Breast epithelium (tissue), 3 donors: Measurements from ENCODE around the gene APOL3.

Experiments
- POLR2A ChIP-seq: fragments of 450-650 bp; IDR thresholded peaks from one replicate; pipeline ENCODE4 v1.6.1; 2016; ENCODE audit warnings: antibody characterized with exemption, mild to moderate bottlenecking, moderate library complexity
- POLR2AphosphoS5 ChIP-seq, 3 donors: sonication (generic); formaldehyde crosslinking; IDR thresholded peaks; one replicate each; pipeline ENCODE4 v1.6.1; 2017; ENCODE audit warnings: antibody characterized with exemption in 3 of 3
- TF ChIP-seq, protein P1 (sequence below), 3 donors: fragments of 450-650 bp; IDR thresholded peaks; one replicate each; pipeline ENCODE4 v1.5.1; 2016 to 2017; ENCODE audit warnings: antibody characterized with exemption in 3 of 3, mild to moderate bottlenecking in 3 of 3, moderate library complexity in 3 of 3

DNA sequence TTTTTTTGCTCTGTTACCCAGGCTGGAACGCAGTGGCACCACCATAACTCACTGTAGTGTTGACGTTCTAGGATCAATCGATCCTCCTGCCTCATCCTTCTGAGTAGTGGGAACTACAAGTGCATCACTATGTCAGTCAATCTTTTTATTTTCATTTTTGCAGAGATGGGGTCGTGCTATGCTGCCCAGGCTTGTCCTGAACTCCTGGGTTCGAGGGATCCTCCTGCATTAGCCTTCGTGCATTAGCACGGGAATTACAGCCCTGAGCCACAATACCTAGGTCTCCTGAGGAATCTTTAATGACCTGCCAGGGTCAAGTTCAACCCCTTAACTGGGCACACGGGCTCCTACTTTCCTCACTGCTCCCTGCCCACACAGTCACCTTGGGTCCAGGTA is 4.4 kb downstream of the APOL3 start:
- TF ChIP-seq, protein P1, sequence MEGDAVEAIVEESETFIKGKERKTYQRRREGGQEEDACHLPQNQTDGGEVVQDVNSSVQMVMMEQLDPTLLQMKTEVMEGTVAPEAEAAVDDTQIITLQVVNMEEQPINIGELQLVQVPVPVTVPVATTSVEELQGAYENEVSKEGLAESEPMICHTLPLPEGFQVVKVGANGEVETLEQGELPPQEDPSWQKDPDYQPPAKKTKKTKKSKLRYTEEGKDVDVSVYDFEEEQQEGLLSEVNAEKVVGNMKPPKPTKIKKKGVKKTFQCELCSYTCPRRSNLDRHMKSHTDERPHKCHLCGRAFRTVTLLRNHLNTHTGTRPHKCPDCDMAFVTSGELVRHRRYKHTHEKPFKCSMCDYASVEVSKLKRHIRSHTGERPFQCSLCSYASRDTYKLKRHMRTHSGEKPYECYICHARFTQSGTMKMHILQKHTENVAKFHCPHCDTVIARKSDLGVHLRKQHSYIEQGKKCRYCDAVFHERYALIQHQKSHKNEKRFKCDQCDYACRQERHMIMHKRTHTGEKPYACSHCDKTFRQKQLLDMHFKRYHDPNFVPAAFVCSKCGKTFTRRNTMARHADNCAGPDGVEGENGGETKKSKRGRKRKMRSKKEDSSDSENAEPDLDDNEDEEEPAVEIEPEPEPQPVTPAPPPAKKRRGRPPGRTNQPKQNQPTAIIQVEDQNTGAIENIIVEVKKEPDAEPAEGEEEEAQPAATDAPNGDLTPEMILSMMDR (IDR thresholded peaks at IDR 0.05) = no peak
- TF ChIP-seq POLR2AphosphoS5 (IDR thresholded peaks at IDR 0.05) (no peak), POLR2A (no peak)
